Activated CD4-positive, alpha-beta T cell treated with anti-CD3 and anti-CD28 coated beads, Interleukin-2, amount 10 ng/mL, durations not matched to agents 7 days and 5 days (primary cell): Measurements from ENCODE around the gene MICAL2. TPM values are rescaled to one million over a fixed set of nuclear protein-coding genes. Genes with fewer than 3 reads are reported as not detected.

Experiments
- CTCF ChIA-PET: fragments of 350-600 bp; sonication (Branson Sonifier 250); formaldehyde crosslinking; loops from one replicate; lab custom pipeline; 2021; ENCODE audit warnings: antibody characterized with exemption; lab: Charles Lee
- POLR2A ChIA-PET: fragments of 350-600 bp; sonication (Branson Sonifier 250); formaldehyde crosslinking; loops from one replicate; lab custom pipeline; 2021; ENCODE audit warnings: antibody characterized with exemption; lab: Charles Lee
- DNase-seq: peaks from one replicate; pipeline ENCODE4 v3.0.0-alpha.2; 2020
- H3K27ac Mint-ChIP-seq: one replicate; pipeline ENCODE4 v1.8.0; 2021; ENCODE audit warnings: mild to moderate bottlenecking, moderate library complexity, mixed read lengths
- H3K27me3 Mint-ChIP-seq: one replicate; pipeline ENCODE4 v1.8.0; 2021; ENCODE audit warnings: mixed read lengths
- H3K36me3 Mint-ChIP-seq: one replicate; pipeline ENCODE4 v1.8.0; 2021; ENCODE audit warnings: low read depth, mixed read lengths
- H3K4me1 Mint-ChIP-seq: one replicate; pipeline ENCODE4 v1.8.0; 2021; ENCODE audit warnings: mixed read lengths
- H3K4me3 Mint-ChIP-seq: one replicate; pipeline ENCODE4 v1.8.0; 2021; ENCODE audit warnings: mild to moderate bottlenecking, moderate library complexity, mixed read lengths
- H3K9me3 Mint-ChIP-seq: one replicate; pipeline ENCODE4 v1.8.0; 2021; ENCODE audit warnings: mixed read lengths
- total RNA-seq, 2 experiments: library from RNA; stranded (reverse); gene quantifications; one replicate each; pipeline ENCODE4 v1.2.3, GENCODE V29; 2021

Gene MICAL2
- total RNA-seq, 2 experiments from 2014 or later: 45.5 to 47.3 TPM

DNA sequence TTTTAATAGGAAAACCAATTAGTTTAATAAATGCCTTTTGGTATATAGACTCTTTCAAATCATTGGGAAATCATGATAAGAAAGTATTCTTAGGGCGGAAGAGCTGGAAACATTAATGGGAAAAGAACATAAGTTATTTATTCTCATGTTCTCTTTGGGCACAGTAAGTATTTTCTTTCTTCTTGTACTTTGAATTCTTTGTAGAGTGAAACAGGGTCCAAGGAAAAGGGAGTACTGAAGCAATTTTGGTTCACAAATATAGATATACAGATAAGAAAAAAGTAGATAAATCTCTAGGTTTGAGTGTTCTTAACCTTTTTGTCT lies 123.2 kb downstream of the MICAL2 start:
- Mint-ChIP-seq H3K4me1 (peaks cover 32% of the 10 kb centered on the region), H3K27ac (no peak overlapping the region)

DNA sequence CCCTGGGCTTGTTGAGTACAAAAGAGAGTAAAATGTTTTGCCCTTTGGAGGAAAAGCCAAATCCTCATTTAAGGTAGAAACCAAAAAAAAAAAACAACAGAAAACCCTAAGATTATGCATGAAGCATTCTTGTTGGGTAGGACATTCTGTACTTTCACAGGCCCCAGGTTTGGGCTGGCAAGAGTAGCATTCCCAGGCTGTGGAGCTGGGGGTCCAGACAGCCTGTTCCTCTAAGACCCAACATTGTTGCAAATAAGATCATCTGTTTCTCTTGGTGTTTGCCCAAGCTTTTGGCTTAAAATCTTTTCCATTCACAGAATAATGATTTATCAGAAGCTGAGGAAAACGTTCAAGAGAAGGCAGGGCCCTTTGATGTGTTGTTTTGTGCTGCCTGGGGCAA lies 123.8 kb downstream of the MICAL2 start:
- Mint-ChIP-seq H3K4me1 (peaks cover 32% of the 10 kb centered on the region), H3K9me3 (no peaks in the 10 kb centered on the region), H3K27ac (peak overlapping the region; percentile 75), H3K27me3 (no peaks in the 10 kb centered on the region), H3K36me3 (peaks cover 52% of the 10 kb centered on the region), H3K4me3 (no peak overlapping the region)
- ChIA-PET CTCF (interaction anchor here (1.0 to 6.2 kb wide), 5 partner anchors 10 to 187 kb away, joined by 3 to 49 read pairs (median 7); no protein-coding TSS in a partner anchor), POLR2A (no interaction called here)
- no peak for DNase-seq

More for the DNA sequence above, 123.2 kb downstream of the MICAL2 start:
- ChIA-PET CTCF (interaction anchor here (0.9 to 6.2 kb wide), 9 partner anchors 9 to 186 kb away, joined by 3 to 49 read pairs (median 4); no protein-coding TSS in a partner anchor), POLR2A (interaction anchor here (0.8 kb wide), 1 partner anchor 10 kb away, joined by 3 read pairs; no protein-coding TSS in a partner anchor)
- Mint-ChIP-seq H3K9me3 (no peaks in the 10 kb centered on the region), H3K27me3 (no peaks in the 10 kb centered on the region), H3K4me3 (no peak overlapping the region), H3K36me3 (peaks cover 53% of the 10 kb centered on the region)
- DNase-seq: no peak

DNA sequence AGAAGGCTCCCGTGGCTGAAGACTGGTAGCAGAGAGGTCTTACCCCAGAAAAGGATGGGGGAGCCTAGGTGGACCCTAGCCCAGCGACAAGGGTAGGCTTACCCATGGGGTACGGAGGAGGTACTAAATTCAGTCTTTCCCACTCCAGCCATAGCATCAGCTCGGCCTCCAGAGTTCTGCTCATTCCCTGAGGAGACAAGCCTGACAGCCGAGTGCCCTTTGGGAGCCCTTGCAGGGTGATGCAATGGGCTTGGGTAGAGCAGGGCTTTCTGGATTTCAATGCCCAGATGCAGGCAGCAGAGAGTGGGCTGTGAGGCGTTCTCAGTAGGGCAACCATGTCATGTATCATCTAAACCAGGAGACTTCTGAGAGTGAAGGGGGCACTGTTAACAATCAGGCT lies 124.7 kb downstream of the MICAL2 start:
- H3K4me1 Mint-ChIP-seq: peaks cover 33% of the 10 kb centered on the region
- H3K4me3 Mint-ChIP-seq: no peak overlapping the region
- no peak for DNase-seq
- H3K36me3 Mint-ChIP-seq: peaks cover 47% of the 10 kb centered on the region
- CTCF ChIA-PET: interaction anchor here (0.6 to 6.2 kb wide), 15 partner anchors 8 to 191 kb away, joined by 3 to 49 read pairs (median 5); no protein-coding TSS in a partner anchor
- no peaks in the 10 kb centered on the region for H3K27me3 Mint-ChIP-seq
- peak overlapping the region; percentile 95 for H3K27ac Mint-ChIP-seq
- POLR2A ChIA-PET: no interaction called here
- no peaks in the 10 kb centered on the region for H3K9me3 Mint-ChIP-seq

DNA sequence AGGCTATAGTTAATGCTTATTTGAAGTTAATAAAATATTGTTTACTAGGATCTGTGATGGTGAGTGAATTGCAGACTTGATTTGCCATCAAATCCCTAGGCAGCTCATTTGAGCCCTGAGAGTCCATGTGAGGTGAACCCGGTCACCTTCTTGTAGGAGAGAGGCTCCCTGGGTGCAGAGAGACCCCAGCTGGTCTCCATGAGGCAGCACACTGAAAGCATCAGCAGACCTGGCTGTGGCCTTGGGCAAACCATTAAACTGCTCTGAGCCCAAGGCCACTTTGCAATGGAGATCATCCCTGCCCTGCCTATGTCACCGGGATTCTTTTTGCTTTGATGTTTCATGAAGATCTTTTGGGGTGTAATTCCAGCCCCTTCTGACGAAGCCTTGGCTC lies 125.2 kb downstream of the MICAL2 start:
- Mint-ChIP-seq H3K27me3 (no peaks in the 10 kb centered on the region), H3K27ac (peak overlapping the region; percentile 95), H3K36me3 (peaks cover 43% of the 10 kb centered on the region), H3K4me1 (peaks cover 33% of the 10 kb centered on the region), H3K4me3 (peak overlapping the region; percentile 56), H3K9me3 (no peaks in the 10 kb centered on the region)
- no peak for DNase-seq
- ChIA-PET POLR2A (interaction anchor here (0.9 to 1.4 kb wide), 2 partner anchors 11 to 37 kb away, joined by 3 to 6 read pairs; no protein-coding TSS in a partner anchor), CTCF (interaction anchor here (0.6 to 6.2 kb wide), 37 partner anchors 8 to 191 kb away, joined by 3 to 49 read pairs (median 4); no protein-coding TSS in a partner anchor)

DNA sequence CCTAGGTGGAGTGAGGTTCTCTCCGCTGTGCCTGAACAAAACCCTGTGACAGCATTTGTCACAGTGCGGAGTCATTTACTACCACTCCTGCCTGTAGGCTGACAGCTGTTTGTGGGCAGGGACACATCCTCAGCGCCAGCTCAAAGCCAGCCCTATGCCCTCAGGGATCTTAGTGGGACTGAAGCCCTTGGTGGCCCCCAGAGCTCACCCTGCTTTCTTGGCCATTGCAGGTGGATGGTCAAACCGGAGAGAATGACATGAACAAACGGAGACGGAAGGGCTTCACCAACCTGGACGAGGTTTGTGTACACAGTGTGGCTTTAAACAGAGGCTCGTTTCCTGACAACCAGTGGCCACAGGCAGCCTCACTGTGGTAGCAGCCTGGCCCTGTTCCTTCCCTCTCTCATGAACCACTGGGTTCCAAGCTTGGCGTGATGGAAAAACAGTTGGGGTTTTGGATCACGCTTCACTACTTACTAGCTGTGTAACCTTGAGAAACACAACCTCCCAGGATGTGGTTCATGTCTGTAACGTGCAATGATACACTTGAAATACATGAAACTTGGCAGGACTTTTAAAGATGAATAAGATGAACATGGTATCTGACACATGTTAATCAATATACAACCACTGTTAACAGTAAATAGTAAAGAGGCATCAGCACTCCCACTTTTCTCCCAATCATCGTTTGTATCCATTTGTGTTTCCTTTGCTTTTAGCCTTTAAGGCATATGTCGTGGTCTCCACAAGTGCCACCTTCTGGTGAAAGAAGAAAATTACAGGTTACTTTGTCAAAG lies 125.8 kb downstream of the MICAL2 start:
- CTCF ChIA-PET: interaction anchor here (0.6 to 6.2 kb wide), 41 partner anchors 9 to 192 kb away, joined by 3 to 49 read pairs (median 4); no protein-coding TSS in a partner anchor
- POLR2A ChIA-PET: interaction anchor here (0.6 to 1.4 kb wide), 3 partner anchors 12 to 418 kb away, joined by 3 to 6 read pairs (median 6); no protein-coding TSS in a partner anchor
- H3K27me3 Mint-ChIP-seq: no peaks in the 10 kb centered on the region
- H3K36me3 Mint-ChIP-seq: peaks cover 42% of the 10 kb centered on the region
- DNase-seq: peak; percentile 75
- H3K4me3 Mint-ChIP-seq: peak overlapping the region; percentile 56
- no peaks in the 10 kb centered on the region for H3K9me3 Mint-ChIP-seq
- peaks cover 38% of the 10 kb centered on the region for H3K4me1 Mint-ChIP-seq
- peak overlapping the region; percentile 95 for H3K27ac Mint-ChIP-seq

DNA sequence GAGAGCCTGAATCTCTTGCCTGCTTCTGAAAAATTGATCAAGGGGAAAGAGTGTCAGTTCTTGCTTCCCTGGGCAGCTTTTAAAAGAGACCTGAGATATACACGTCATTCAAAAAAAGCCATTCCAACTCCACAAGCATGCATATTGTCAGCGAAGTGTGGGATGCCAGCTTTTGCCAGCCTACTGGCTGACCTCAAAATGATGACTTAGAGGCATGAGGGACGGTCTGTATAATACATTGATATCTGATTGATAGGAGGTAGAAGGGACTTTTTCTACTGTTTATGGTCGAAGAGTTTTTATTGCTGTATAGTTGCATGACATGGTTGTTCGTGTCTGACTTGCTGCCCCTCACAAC lies 126.3 kb downstream of the MICAL2 start:
- ChIA-PET POLR2A (interaction anchor here (0.6 to 1.4 kb wide), 2 partner anchors 12 to 419 kb away, joined by 6 read pairs; no protein-coding TSS in a partner anchor), CTCF (interaction anchor here (0.8 to 6.2 kb wide), 27 partner anchors 8 to 192 kb away, joined by 3 to 49 read pairs (median 4); no protein-coding TSS in a partner anchor)
- Mint-ChIP-seq H3K27ac (peak overlapping the region; percentile 95), H3K36me3 (peaks cover 43% of the 10 kb centered on the region), H3K4me1 (peaks cover 43% of the 10 kb centered on the region), H3K4me3 (no peak overlapping the region), H3K27me3 (no peaks in the 10 kb centered on the region), H3K9me3 (no peaks in the 10 kb centered on the region)
- DNase-seq: no peak

DNA sequence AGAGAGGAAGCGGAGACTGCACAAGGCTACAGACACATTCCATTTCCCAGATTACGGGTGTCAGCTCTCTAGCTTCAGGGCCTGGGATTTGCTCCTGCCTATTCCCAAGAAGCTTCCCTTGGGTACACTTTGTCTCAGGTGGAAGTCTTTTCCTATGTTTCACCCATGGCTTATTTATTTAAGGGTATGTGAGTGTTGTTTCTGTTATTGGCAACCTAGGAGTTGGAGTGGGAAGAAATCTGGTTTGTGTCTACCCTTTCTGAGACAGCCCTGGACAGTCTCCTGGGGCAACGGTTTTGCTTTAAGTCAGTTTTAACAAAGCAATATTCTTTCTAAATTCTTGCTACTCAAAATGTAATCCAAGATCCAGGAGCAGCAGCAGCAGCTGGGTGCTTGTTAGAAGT lies 127.0 kb downstream of the MICAL2 start:
- ChIA-PET POLR2A (no interaction called here), CTCF (interaction anchor here (0.8 to 6.2 kb wide), 14 partner anchors 9 to 193 kb away, joined by 3 to 49 read pairs (median 6); no protein-coding TSS in a partner anchor)
- Mint-ChIP-seq H3K4me1 (peaks cover 50% of the 10 kb centered on the region), H3K36me3 (peaks cover 41% of the 10 kb centered on the region), H3K27me3 (no peaks in the 10 kb centered on the region), H3K27ac (no peak overlapping the region), H3K4me3 (no peak overlapping the region), H3K9me3 (no peaks in the 10 kb centered on the region)
- no peak for DNase-seq

DNA sequence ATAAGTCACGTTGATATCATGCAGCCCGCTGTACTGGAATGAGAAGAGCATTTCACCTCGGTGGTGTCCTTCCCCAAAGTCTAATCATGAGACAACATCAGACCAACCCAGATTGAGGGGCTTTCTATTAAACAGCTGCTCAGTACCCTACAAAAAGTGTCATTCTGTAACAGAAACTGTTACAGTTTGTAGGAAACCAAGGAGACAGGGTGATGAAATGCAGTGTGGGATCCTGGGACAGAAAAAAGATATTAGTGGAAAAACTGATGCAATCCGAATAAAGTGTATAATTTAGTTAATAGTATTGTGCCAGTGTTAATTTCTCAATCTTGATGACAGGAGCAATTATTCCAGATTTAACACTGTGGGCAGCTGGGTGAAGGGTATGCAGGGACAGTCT lies 128.0 kb downstream of the MICAL2 start:
- Mint-ChIP-seq H3K27ac (no peak overlapping the region), H3K4me1 (peaks cover 60% of the 10 kb centered on the region), H3K4me3 (no peak overlapping the region), H3K27me3 (no peaks in the 10 kb centered on the region), H3K36me3 (peaks cover 38% of the 10 kb centered on the region), H3K9me3 (no peaks in the 10 kb centered on the region)
- POLR2A ChIA-PET: no interaction called here
- DNase-seq: no peak
- CTCF ChIA-PET: interaction anchor here (0.6 to 6.2 kb wide), 7 partner anchors 8 to 192 kb away, joined by 3 to 49 read pairs (median 4); no protein-coding TSS in a partner anchor

DNA sequence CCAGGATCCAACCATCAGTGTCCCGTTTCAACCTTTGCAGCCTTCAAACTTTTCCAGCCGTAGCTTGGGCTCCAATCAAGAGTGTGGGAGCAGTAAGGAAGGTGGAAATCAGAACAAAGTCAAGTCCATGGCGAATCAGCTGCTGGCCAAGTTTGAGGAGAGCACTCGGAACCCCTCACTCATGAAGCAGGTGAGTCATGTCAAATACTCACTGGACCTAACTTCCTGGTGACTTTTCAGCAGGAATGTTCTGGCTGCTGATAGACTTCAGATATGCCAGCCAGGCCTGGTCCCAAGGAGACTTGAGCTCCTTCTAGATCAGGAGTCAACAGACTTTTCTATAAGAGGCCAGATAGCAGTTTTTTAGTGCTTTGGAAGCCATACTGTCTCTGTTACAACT lies 129.0 kb downstream of the MICAL2 start:
- ChIA-PET POLR2A (no interaction called here), CTCF (interaction anchor here (1.1 to 6.2 kb wide), 5 partner anchors 10 to 193 kb away, joined by 3 to 49 read pairs (median 4); no protein-coding TSS in a partner anchor)
- Mint-ChIP-seq H3K4me1 (peaks cover 64% of the 10 kb centered on the region), H3K9me3 (no peaks in the 10 kb centered on the region), H3K27me3 (no peaks in the 10 kb centered on the region), H3K4me3 (no peak overlapping the region), H3K36me3 (peaks cover 29% of the 10 kb centered on the region), H3K27ac (no peak overlapping the region)
- DNase-seq: no peak

DNA sequence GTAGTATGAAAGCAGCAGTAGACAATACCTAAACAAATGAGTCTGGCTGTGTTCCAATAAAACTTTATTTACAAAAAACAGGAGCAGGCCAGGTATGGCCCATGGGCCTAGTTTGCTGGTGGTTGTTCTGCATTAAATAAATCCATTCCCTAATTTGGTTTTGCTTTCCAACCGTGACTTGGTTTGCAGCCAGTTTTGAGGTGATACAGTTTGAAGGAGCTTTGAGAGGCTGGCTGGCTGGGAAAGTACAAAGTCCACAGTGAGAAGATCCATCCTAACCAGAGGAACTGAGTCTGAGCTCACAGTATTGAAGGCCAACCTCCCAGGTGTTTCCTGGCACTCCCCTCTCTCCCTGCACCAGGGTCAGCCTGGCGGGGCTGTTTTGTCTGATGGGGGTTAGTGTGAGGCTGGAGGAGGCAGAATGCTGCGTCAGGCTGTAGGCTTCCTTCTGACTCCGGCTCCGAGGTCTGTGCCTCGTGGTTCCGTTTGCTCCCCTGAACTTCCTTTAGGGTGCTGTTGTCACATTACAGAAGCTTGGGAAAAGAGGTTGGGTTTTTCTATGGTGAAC lies 129.5 kb downstream of the MICAL2 start:
- Mint-ChIP-seq H3K9me3 (no peaks in the 10 kb centered on the region), H3K27ac (no peak overlapping the region), H3K36me3 (peaks cover 24% of the 10 kb centered on the region), H3K27me3 (no peaks in the 10 kb centered on the region), H3K4me1 (peaks cover 59% of the 10 kb centered on the region), H3K4me3 (no peak overlapping the region)
- POLR2A ChIA-PET: no interaction called here
- DNase-seq: no peak
- CTCF ChIA-PET: interaction anchor here (1.1 to 1.3 kb wide), 4 partner anchors 9 to 169 kb away, joined by 3 to 5 read pairs (median 4); no protein-coding TSS in a partner anchor

DNA sequence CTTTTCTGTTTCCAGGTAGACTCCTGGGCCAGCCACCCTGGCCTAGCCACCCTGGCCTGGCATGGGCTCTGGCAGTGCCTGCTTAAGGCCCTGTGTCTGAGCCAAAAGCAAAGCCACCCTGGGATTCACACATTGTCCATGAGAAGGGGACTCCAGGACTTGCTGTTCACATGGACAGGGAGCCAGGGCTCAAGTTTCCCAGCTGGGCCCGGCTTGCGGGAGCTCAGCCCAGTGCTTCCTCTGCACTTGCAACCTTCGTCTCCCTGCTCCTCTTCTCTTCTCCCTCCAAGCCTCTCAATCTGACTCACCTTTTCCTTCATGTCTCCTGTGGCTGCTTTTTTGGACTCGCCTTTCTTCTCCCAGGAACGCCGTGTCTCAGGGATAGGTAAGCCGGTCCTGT lies 130.3 kb downstream of the MICAL2 start:
- no peak for DNase-seq
- Mint-ChIP-seq H3K36me3 (peaks cover 20% of the 10 kb centered on the region), H3K27ac (no peak overlapping the region), H3K9me3 (no peaks in the 10 kb centered on the region), H3K4me3 (no peak overlapping the region), H3K27me3 (no peaks in the 10 kb centered on the region), H3K4me1 (peaks cover 51% of the 10 kb centered on the region)
- ChIA-PET POLR2A (no interaction called here), CTCF (interaction anchor here (1.2 to 1.3 kb wide), 3 partner anchors 8 to 170 kb away, joined by 3 to 4 read pairs (median 3); no protein-coding TSS in a partner anchor)

DNA sequence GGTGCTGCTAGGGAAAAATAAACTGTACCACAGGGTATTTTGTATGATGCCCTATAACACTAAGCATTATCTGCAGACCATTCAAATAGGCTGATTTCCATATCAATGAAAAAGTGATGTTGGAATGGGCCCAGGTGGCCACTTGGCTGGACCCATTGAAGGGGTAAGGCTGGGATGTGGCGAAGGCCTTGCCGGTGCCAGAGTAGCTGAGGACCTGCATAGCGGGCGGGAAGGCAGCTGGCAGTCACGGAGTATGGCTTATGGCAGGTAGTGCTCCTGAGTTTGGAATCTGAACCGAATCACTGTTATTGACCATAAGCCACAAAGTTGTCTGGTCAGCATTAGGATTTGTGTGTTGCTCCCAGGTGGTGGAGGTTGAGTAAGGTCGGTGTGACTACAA lies 131.0 kb downstream of the MICAL2 start:
- ChIA-PET POLR2A (no interaction called here), CTCF (interaction anchor here (1.2 kb wide), 1 partner anchor 47 kb away, joined by 3 read pairs; no protein-coding TSS in a partner anchor)
- Mint-ChIP-seq H3K27ac (peak overlapping the region; percentile 82), H3K4me3 (no peak overlapping the region), H3K27me3 (no peaks in the 10 kb centered on the region), H3K4me1 (peaks cover 44% of the 10 kb centered on the region), H3K36me3 (peaks cover 20% of the 10 kb centered on the region), H3K9me3 (no peaks in the 10 kb centered on the region)
- no peak for DNase-seq
